HEK293 (cell line): ENCODE results near the gene TNFRSF25.

Source experiments
- CTCF ChIA-PET: fragments of 350-600 bp; formaldehyde crosslinking; extraction: SDS; loops from one replicate; lab custom pipeline; 2021; ENCODE audit warnings: antibody characterized with exemption; lab: Yijun Ruan, JAX
- POLR2A ChIA-PET: fragments of 300-600 bp; formaldehyde crosslinking; extraction: SDS; loops from one replicate; lab custom pipeline; 2020; ENCODE audit warnings: antibody characterized with exemption, inconsistent platforms; lab: Yijun Ruan, JAX
- H3K27ac ChIP-seq: fragments of 200-500 bp; sonication (Bioruptor generic); 2 replicates; pipeline ENCODE4 v1.5.1; 2014; ENCODE audit warnings: low read depth, low read length, control low read depth, inconsistent platforms; ENCODE audit errors: extremely low read depth
- H3K36me3 ChIP-seq, 2 experiments: fragments of 200-500 bp in 1 of 2; sonication (Bioruptor generic) in 1 of 2; 1 replicate in 1 of 2; 2 replicates in 1 of 2; pipeline ENCODE4 v1.5.1; 2014 to 2017; ENCODE audit warnings: inconsistent platforms in 2 of 2, low read length in 2 of 2; ENCODE audit not compliant: control insufficient read depth in 2 of 2, insufficient read depth in 1 of 2
- H3K4me1 ChIP-seq: fragments of 200-500 bp; sonication (Bioruptor generic); 2 replicates; pipeline ENCODE4 v1.5.1; 2014; ENCODE audit warnings: mild to moderate bottlenecking, low read length, inconsistent platforms; ENCODE audit not compliant: control insufficient read depth, insufficient read depth
- H3K4me3 ChIP-seq: 2 replicates; pipeline ENCODE4 v1.5.1; 2011; ENCODE audit warnings: low read depth, mild to moderate bottlenecking, control low read depth, low read length, moderate library complexity
- H3K9me3 ChIP-seq: fragments of 200-500 bp; sonication (Bioruptor generic); 2 replicates; pipeline ENCODE4 v1.5.1; 2014; ENCODE audit warnings: low read depth, low read length, inconsistent platforms; ENCODE audit not compliant: control insufficient read depth, insufficient read depth
- CTCF ChIP-seq: fragments of 450-650 bp; formaldehyde crosslinking; IDR thresholded peaks from 2 replicates; pipeline ENCODE4 v1.5.1; 2016; ENCODE audit warnings: missing biosample characterization, missing genetic modification characterization
- GLIS2 ChIP-seq: fragments of 450-650 bp; formaldehyde crosslinking; IDR thresholded peaks from 2 replicates; pipeline ENCODE4 v1.5.1; 2016; ENCODE audit warnings: missing biosample characterization, missing genetic modification characterization
- KLF10 ChIP-seq: fragments of 450-650 bp; IDR thresholded peaks from 2 replicates; pipeline ENCODE4 v1.5.1; 2018; ENCODE audit warnings: missing biosample characterization, mild to moderate bottlenecking, missing genetic modification characterization
- OVOL3 ChIP-seq: fragments of 450-650 bp; formaldehyde crosslinking; IDR thresholded peaks from 2 replicates; pipeline ENCODE4 v1.5.1; 2016; ENCODE audit warnings: missing biosample characterization, missing genetic modification characterization
- SALL2 ChIP-seq: fragments of 450-650 bp; formaldehyde crosslinking; IDR thresholded peaks from 2 replicates; pipeline ENCODE4 v1.5.0; 2017; ENCODE audit warnings: missing biosample characterization, mild to moderate bottlenecking, missing genetic modification characterization, borderline replicate concordance
- YY2 ChIP-seq: fragments of 450-650 bp; formaldehyde crosslinking; IDR thresholded peaks from 2 replicates; pipeline ENCODE4 v1.5.1; 2016; ENCODE audit warnings: missing biosample characterization, missing genetic modification characterization
- ZBTB20 ChIP-seq: fragments of 450-650 bp; formaldehyde crosslinking; IDR thresholded peaks from 2 replicates; pipeline ENCODE4 v1.5.1; 2016; ENCODE audit warnings: missing biosample characterization, missing genetic modification characterization
- ZNF157 ChIP-seq: fragments of 450-650 bp; formaldehyde crosslinking; IDR thresholded peaks from 2 replicates; pipeline ENCODE4 v1.5.1; 2016; ENCODE audit warnings: missing biosample characterization, missing genetic modification characterization
- ZNF16 ChIP-seq: fragments of 450-650 bp; formaldehyde crosslinking; IDR thresholded peaks from 2 replicates; pipeline ENCODE4 v1.5.1; 2016; ENCODE audit warnings: low read depth, missing biosample characterization, missing genetic modification characterization
- ZNF175 ChIP-seq: fragments of 450-650 bp; formaldehyde crosslinking; IDR thresholded peaks from 2 replicates; pipeline ENCODE4 v1.5.1; 2016; ENCODE audit warnings: missing biosample characterization, missing genetic modification characterization
- ZNF202 ChIP-seq: fragments of 450-650 bp; formaldehyde crosslinking; IDR thresholded peaks from 2 replicates; pipeline ENCODE4 v1.5.1; 2016; ENCODE audit warnings: missing biosample characterization, missing genetic modification characterization, borderline replicate concordance
- ZNF24 ChIP-seq: fragments of 450-650 bp; formaldehyde crosslinking; IDR thresholded peaks from 2 replicates; pipeline ENCODE4 v1.5.1; 2016; ENCODE audit warnings: missing biosample characterization, missing genetic modification characterization
- ZNF26 ChIP-seq: fragments of 450-650 bp; formaldehyde crosslinking; IDR thresholded peaks from 2 replicates; pipeline ENCODE4 v1.5.1; 2016; ENCODE audit warnings: missing biosample characterization, missing genetic modification characterization
- ZNF366 ChIP-seq: fragments of 450-650 bp; formaldehyde crosslinking; conservative IDR thresholded peaks from 2 replicates; pipeline ENCODE4 v1.5.1; 2016; ENCODE audit warnings: missing biosample characterization, missing genetic modification characterization
- ZNF391 ChIP-seq: fragments of 450-650 bp; formaldehyde crosslinking; IDR thresholded peaks from 2 replicates; pipeline ENCODE4 v1.5.1; 2016; ENCODE audit warnings: low read depth, missing biosample characterization, missing genetic modification characterization, borderline replicate concordance
- ZNF423 ChIP-seq: fragments of 450-650 bp; formaldehyde crosslinking; IDR thresholded peaks from 2 replicates; pipeline ENCODE4 v1.5.1; 2016; ENCODE audit warnings: missing biosample characterization, missing genetic modification characterization
- ZNF530 ChIP-seq: fragments of 450-650 bp; formaldehyde crosslinking; IDR thresholded peaks from 2 replicates; pipeline ENCODE4 v1.5.1; 2016; ENCODE audit warnings: low read depth, missing biosample characterization, missing genetic modification characterization
- ZNF555 ChIP-seq: fragments of 450-650 bp; formaldehyde crosslinking; conservative IDR thresholded peaks from 2 replicates; pipeline ENCODE4 v1.5.1; 2017; ENCODE audit warnings: missing biosample characterization, mild to moderate bottlenecking, missing genetic modification characterization, inconsistent platforms
- ZNF585B ChIP-seq: fragments of 450-650 bp; formaldehyde crosslinking; IDR thresholded peaks from 2 replicates; pipeline ENCODE4 v1.5.1; 2016; ENCODE audit warnings: missing biosample characterization, missing genetic modification characterization
- ZNF596 ChIP-seq: fragments of 450-650 bp; IDR thresholded peaks from 2 replicates; pipeline ENCODE4 v1.5.0; 2018; ENCODE audit warnings: missing biosample characterization, mild to moderate bottlenecking, missing genetic modification characterization, moderate library complexity
- ZNF747 ChIP-seq: fragments of 450-650 bp; formaldehyde crosslinking; IDR thresholded peaks from 2 replicates; pipeline ENCODE4 v1.5.1; 2016; ENCODE audit warnings: missing biosample characterization, missing genetic modification characterization
- ZNF777 ChIP-seq: fragments of 450-650 bp; formaldehyde crosslinking; IDR thresholded peaks from 2 replicates; pipeline ENCODE4 v1.5.1; 2017; ENCODE audit warnings: missing biosample characterization, missing genetic modification characterization, borderline replicate concordance
- ZNF830 ChIP-seq: fragments of 450-650 bp; IDR thresholded peaks from 2 replicates; pipeline ENCODE4 v1.5.0; 2018; ENCODE audit warnings: missing biosample characterization, missing genetic modification characterization, low read depth, mild to moderate bottlenecking, moderate library complexity
- TF ChIP-seq, protein P1 (sequence below): sonication (generic); formaldehyde crosslinking; IDR thresholded peaks from 2 replicates; pipeline ENCODE4 v1.8.1; 2022; ENCODE audit warnings: mild to moderate bottlenecking, moderate library complexity, missing genetic modification reagents
- TF ChIP-seq, protein P2 (sequence below): fragments of 450-650 bp; formaldehyde crosslinking; IDR thresholded peaks from 2 replicates; pipeline ENCODE4 v1.5.1; 2016; ENCODE audit warnings: missing biosample characterization, missing genetic modification characterization
- TF ChIP-seq, protein P3 (sequence below): fragments of 450-650 bp; formaldehyde crosslinking; IDR thresholded peaks from 2 replicates; pipeline ENCODE4 v1.5.1; 2016; ENCODE audit warnings: missing biosample characterization, missing genetic modification characterization, low read depth

The TNFRSF25 gene

DNA sequence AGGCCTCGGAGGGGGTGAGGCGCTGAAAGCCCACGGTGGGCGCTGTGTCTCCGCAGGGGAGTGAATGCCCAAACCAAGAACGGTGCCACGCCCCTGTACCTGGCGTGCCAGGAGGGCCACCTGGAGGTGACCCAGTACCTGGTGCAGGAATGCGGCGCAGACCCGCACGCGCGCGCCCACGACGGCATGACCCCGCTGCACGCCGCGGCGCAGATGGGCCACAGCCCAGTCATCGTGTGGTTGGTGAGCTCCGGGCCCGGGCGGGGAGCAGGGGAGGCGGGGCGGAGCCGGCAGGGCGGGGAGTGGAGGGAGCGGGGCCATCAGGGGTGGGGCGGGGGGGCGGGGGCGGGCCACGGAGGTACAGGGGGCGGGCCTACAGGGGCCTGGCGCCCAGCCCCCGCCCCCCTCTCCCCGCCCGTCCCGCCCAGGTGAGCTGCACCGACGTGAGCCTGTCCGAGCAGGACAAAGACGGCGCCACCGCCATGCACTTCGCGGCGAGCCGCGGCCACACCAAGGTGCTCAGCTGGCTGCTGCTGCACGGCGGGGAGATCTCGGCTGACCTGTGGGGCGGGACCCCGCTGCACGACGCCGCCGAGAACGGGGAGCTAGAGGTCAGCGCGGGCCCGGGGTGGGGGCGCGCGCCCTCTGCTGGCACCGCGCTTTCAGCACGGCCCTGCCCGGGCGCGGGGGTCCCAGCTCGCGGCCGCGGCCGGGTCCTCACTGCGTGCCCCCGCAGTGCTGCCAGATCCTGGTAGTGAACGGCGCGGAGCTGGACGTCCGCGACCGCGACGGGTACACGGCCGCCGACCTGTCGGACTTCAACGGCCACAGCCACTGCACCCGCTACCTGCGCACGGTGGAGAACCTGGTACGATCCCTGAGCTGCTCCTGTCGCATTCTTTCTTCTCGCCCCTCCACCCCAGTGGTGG, 25.5 kb downstream of the TNFRSF25 start (continued):
- no peak for TF ChIP-seq ZNF26
- no peak for TF ChIP-seq ZNF747
- no peak for TF ChIP-seq ZNF830 (tag by site-specific recombination)
- no peak for TF ChIP-seq ZNF24 (tag by site-specific recombination)
- TF ChIP-seq, protein P1, sequence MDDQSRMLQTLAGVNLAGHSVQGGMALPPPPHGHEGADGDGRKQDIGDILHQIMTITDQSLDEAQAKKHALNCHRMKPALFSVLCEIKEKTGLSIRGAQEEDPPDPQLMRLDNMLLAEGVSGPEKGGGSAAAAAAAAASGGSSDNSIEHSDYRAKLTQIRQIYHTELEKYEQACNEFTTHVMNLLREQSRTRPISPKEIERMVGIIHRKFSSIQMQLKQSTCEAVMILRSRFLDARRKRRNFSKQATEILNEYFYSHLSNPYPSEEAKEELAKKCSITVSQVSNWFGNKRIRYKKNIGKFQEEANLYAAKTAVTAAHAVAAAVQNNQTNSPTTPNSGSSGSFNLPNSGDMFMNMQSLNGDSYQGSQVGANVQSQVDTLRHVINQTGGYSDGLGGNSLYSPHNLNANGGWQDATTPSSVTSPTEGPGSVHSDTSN (CRISPR knock-in tag): peak; percentile 44; the same call in 1 of the 2 replicates
- TF ChIP-seq YY2 (tag by site-specific recombination): no peak
- no peak for TF ChIP-seq KLF10 (tag by site-specific recombination)
- TF ChIP-seq, protein P2, sequence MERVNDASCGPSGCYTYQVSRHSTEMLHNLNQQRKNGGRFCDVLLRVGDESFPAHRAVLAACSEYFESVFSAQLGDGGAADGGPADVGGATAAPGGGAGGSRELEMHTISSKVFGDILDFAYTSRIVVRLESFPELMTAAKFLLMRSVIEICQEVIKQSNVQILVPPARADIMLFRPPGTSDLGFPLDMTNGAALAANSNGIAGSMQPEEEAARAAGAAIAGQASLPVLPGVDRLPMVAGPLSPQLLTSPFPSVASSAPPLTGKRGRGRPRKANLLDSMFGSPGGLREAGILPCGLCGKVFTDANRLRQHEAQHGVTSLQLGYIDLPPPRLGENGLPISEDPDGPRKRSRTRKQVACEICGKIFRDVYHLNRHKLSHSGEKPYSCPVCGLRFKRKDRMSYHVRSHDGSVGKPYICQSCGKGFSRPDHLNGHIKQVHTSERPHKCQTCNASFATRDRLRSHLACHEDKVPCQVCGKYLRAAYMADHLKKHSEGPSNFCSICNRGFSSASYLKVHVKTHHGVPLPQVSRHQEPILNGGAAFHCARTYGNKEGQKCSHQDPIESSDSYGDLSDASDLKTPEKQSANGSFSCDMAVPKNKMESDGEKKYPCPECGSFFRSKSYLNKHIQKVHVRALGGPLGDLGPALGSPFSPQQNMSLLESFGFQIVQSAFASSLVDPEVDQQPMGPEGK (tag by site-specific recombination): peak; percentile 18; the same call in 1 of the 2 replicates

- Histone ChIP-seq H3K27ac (no peak overlapping the region), H3K4me1 (no peaks in the 10 kb centered on the region), H3K36me3 (no peaks in the 10 kb centered on the region), H3K9me3 (no peaks in the 10 kb centered on the region), H3K4me3 (no peak overlapping the region)
- ChIA-PET POLR2A (no interaction called here), CTCF (interaction anchor here (0.6 to 8.7 kb wide), 34 partner anchors 10 to 239 kb away, joined by 3 to 117 read pairs (median 6); partner anchors contain the start of genes HES2 and HES3)
- TF ChIP-seq ZBTB20 (no peak), ZNF530 (tag by site-specific recombination) (no peak), ZNF202 (tag by site-specific recombination) (no peak), OVOL3 (tag by site-specific recombination) (no peak), ZNF596 (tag by site-specific recombination) (no peak), ZNF16 (tag by site-specific recombination) (no peak), ZNF391 (tag by site-specific recombination) (no peak), CTCF (tag by site-specific recombination) (peak; percentile 77), ZNF777 (tag by site-specific recombination) (no peak), GLIS2 (tag by site-specific recombination) (peak; percentile 50), ZNF555 (tag by site-specific recombination) (no peak), ZNF366 (no peak), ZNF423 (no peak), SALL2 (tag by site-specific recombination) (no peak), ZNF157 (no peak), ZNF175 (no peak), ZNF585B (tag by site-specific recombination) (no peak)
- TF ChIP-seq, protein P3, sequence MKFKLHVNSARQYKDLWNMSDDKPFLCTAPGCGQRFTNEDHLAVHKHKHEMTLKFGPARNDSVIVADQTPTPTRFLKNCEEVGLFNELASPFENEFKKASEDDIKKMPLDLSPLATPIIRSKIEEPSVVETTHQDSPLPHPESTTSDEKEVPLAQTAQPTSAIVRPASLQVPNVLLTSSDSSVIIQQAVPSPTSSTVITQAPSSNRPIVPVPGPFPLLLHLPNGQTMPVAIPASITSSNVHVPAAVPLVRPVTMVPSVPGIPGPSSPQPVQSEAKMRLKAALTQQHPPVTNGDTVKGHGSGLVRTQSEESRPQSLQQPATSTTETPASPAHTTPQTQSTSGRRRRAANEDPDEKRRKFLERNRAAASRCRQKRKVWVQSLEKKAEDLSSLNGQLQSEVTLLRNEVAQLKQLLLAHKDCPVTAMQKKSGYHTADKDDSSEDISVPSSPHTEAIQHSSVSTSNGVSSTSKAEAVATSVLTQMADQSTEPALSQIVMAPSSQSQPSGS: no peak
These were observed 27.9 kb downstream of the TNFRSF25 start for GRCh38 chr1:6438047-6438525.
